ENCODE results near the gene CPB1. TPM values are rescaled to one million over a fixed set of nuclear protein-coding genes. Genes with fewer than 3 reads are reported as not detected.

CPB1 gene
- total and polyA plus RNA-seq, 2 of the 8 experiments (the other 6 are each of a cell fraction or from before 2014, with no cell fraction given) = not detected

- TF ChIP-seq, protein P1, sequence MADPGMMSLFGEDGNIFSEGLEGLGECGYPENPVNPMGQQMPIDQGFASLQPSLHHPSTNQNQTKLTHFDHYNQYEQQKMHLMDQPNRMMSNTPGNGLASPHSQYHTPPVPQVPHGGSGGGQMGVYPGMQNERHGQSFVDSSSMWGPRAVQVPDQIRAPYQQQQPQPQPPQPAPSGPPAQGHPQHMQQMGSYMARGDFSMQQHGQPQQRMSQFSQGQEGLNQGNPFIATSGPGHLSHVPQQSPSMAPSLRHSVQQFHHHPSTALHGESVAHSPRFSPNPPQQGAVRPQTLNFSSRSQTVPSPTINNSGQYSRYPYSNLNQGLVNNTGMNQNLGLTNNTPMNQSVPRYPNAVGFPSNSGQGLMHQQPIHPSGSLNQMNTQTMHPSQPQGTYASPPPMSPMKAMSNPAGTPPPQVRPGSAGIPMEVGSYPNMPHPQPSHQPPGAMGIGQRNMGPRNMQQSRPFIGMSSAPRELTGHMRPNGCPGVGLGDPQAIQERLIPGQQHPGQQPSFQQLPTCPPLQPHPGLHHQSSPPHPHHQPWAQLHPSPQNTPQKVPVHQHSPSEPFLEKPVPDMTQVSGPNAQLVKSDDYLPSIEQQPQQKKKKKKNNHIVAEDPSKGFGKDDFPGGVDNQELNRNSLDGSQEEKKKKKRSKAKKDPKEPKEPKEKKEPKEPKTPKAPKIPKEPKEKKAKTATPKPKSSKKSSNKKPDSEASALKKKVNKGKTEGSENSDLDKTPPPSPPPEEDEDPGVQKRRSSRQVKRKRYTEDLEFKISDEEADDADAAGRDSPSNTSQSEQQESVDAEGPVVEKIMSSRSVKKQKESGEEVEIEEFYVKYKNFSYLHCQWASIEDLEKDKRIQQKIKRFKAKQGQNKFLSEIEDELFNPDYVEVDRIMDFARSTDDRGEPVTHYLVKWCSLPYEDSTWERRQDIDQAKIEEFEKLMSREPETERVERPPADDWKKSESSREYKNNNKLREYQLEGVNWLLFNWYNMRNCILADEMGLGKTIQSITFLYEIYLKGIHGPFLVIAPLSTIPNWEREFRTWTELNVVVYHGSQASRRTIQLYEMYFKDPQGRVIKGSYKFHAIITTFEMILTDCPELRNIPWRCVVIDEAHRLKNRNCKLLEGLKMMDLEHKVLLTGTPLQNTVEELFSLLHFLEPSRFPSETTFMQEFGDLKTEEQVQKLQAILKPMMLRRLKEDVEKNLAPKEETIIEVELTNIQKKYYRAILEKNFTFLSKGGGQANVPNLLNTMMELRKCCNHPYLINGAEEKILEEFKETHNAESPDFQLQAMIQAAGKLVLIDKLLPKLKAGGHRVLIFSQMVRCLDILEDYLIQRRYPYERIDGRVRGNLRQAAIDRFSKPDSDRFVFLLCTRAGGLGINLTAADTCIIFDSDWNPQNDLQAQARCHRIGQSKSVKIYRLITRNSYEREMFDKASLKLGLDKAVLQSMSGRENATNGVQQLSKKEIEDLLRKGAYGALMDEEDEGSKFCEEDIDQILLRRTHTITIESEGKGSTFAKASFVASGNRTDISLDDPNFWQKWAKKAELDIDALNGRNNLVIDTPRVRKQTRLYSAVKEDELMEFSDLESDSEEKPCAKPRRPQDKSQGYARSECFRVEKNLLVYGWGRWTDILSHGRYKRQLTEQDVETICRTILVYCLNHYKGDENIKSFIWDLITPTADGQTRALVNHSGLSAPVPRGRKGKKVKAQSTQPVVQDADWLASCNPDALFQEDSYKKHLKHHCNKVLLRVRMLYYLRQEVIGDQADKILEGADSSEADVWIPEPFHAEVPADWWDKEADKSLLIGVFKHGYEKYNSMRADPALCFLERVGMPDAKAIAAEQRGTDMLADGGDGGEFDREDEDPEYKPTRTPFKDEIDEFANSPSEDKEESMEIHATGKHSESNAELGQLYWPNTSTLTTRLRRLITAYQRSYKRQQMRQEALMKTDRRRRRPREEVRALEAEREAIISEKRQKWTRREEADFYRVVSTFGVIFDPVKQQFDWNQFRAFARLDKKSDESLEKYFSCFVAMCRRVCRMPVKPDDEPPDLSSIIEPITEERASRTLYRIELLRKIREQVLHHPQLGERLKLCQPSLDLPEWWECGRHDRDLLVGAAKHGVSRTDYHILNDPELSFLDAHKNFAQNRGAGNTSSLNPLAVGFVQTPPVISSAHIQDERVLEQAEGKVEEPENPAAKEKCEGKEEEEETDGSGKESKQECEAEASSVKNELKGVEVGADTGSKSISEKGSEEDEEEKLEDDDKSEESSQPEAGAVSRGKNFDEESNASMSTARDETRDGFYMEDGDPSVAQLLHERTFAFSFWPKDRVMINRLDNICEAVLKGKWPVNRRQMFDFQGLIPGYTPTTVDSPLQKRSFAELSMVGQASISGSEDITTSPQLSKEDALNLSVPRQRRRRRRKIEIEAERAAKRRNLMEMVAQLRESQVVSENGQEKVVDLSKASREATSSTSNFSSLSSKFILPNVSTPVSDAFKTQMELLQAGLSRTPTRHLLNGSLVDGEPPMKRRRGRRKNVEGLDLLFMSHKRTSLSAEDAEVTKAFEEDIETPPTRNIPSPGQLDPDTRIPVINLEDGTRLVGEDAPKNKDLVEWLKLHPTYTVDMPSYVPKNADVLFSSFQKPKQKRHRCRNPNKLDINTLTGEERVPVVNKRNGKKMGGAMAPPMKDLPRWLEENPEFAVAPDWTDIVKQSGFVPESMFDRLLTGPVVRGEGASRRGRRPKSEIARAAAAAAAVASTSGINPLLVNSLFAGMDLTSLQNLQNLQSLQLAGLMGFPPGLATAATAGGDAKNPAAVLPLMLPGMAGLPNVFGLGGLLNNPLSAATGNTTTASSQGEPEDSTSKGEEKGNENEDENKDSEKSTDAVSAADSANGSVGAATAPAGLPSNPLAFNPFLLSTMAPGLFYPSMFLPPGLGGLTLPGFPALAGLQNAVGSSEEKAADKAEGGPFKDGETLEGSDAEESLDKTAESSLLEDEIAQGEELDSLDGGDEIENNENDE (IDR thresholded peaks at IDR 0.05; ENCODE audit: insufficient replicate concordance, low read length) = no peak
- TF ChIP-seq SUZ12 (IDR thresholded peaks at IDR 0.05; ENCODE audit: low read length) = no peak
- TF ChIP-seq BACH1 (IDR thresholded peaks at IDR 0.05; ENCODE audit: low read length) = no peak
- TF ChIP-seq EGR1 (IDR thresholded peaks at IDR 0.05; ENCODE audit: borderline replicate concordance, low read depth, low read length) = no peak
- TF ChIP-seq RAD21 (IDR thresholded peaks at IDR 0.05 in 1 of 2, conservative IDR thresholded peaks at IDR 0.05 in 1 of 2; ENCODE audit: low read depth in 2 of 2, low read length in 2 of 2) = no peak
- no peak for TF ChIP-seq RXRA (IDR thresholded peaks at IDR 0.05; ENCODE audit: insufficient read depth, low read depth, low read length)
- no peak for TF ChIP-seq CHD1 (IDR thresholded peaks at IDR 0.05; ENCODE audit: low read depth, low read length)
- TF ChIP-seq NANOG (IDR thresholded peaks at IDR 0.05; ENCODE audit: insufficient read depth, low read depth, low read length, poor library complexity, severe bottlenecking) = no peak
- TF ChIP-seq TEAD4 (IDR thresholded peaks at IDR 0.05; ENCODE audit: low read depth, low read length) = no peak
Observed at GRCh38 chr3:148903022-148903442, 75.4 kb downstream of the CPB1 start (continued).
